Endothelial cell of umbilical vein (primary cell): ENCODE measurements around the gene EVX2. TPM values are rescaled to one million over a fixed set of nuclear protein-coding genes. Genes with fewer than 3 reads are reported as not detected.

Source experiments
- BruUV-seq: library from RNA; stranded (reverse); fragments of 400-500 nt; replicated peaks from 2 replicates; lab custom pipeline; 2021; lab: Mats Ljungman, UMichigan
- CTCF ChIA-PET: fragments of 300-600, 350-600 bp; sonication (Branson Sonifier 250); formaldehyde crosslinking; loops from one replicate; lab custom pipeline; 2021; ENCODE audit warnings: antibody characterized with exemption, inconsistent platforms; lab: Charles Lee
- POLR2A ChIA-PET: fragments of 300-600, 350-600 bp; sonication (Branson Sonifier 250); formaldehyde crosslinking; loops from one replicate; lab custom pipeline; 2021; ENCODE audit warnings: antibody characterized with exemption, inconsistent platforms; lab: Charles Lee
- DNase-seq: peaks from one replicate; pipeline ENCODE4 v3.0.0-alpha.2; 2011; ENCODE audit warnings: low read depth, low spot score
- FAIRE-seq: peaks from 2 replicates; lab custom pipeline; 2011; peaks lifted over from hg19 to GRCh38; lab: Jason Lieb, UNC
- H2AFZ ChIP-seq: 2 replicates; pipeline ENCODE4 v1.6.0; 2012; ENCODE audit warnings: low read depth, low read length, control low read depth, inconsistent platforms
- H3K27ac ChIP-seq: 2 replicates; pipeline ENCODE4 v1.5.1; 2011; ENCODE audit warnings: low read depth, mild to moderate bottlenecking, control low read depth, low read length, moderate library complexity; ENCODE audit not compliant: insufficient read depth
- H3K27me3 ChIP-seq, 2 experiments: 2 replicates each; pipeline versions ENCODE4 v1.6.0 to v1.6.1; 2011; ENCODE audit warnings: low read length in 2 of 2, mixed read lengths in 1 of 2; ENCODE audit not compliant: control insufficient read depth in 2 of 2, insufficient read depth in 2 of 2
- H3K36me3 ChIP-seq, 2 experiments: 2 replicates in 1 of 2; 3 replicates in 1 of 2; pipeline ENCODE4 v1.5.1; 2011; ENCODE audit warnings: low read length in 2 of 2, mild to moderate bottlenecking in 1 of 2, moderate library complexity in 1 of 2; ENCODE audit not compliant: control insufficient read depth in 2 of 2, insufficient read depth in 2 of 2; ENCODE audit errors: extremely low read depth in 1 of 2
- H3K4me1 ChIP-seq: 3 replicates; pipeline ENCODE4 v1.5.1; 2011; ENCODE audit warnings: mild to moderate bottlenecking, low read length; ENCODE audit not compliant: control insufficient read depth, insufficient read depth; ENCODE audit errors: extremely low read depth
- H3K4me2 ChIP-seq: 2 replicates; pipeline ENCODE4 v1.6.1; 2011; ENCODE audit warnings: low read length, control low read depth, mixed read lengths; ENCODE audit not compliant: insufficient read depth
- H3K4me3 ChIP-seq, 3 experiments: fragments of 200-600 bp in 1 of 3; sonication (generic), shearing (Covaris generic) in 1 of 3; replicated peaks in 1 of 3; 2 replicates each; pipeline ENCODE4 v1.5.1; 2011 to 2016; ENCODE audit warnings: control low read depth in 3 of 3, low read length in 3 of 3, mild to moderate bottlenecking in 2 of 3, inconsistent platforms in 1 of 3, low read depth in 1 of 3, moderate library complexity in 1 of 3; ENCODE audit not compliant: insufficient read depth in 1 of 3
- H3K79me2 ChIP-seq: 2 replicates; pipeline ENCODE4 v1.6.0; 2012; ENCODE audit warnings: low read length, inconsistent platforms; ENCODE audit not compliant: control insufficient read depth, insufficient read depth
- H3K9ac ChIP-seq: replicated peaks from 2 replicates; pipeline ENCODE3; 2011; ENCODE audit warnings: low read length, control low read depth; ENCODE audit not compliant: insufficient read depth; ENCODE audit errors: extremely low read depth
- H3K9me1 ChIP-seq: replicated peaks from 3 replicates; pipeline ENCODE4 v1.6.0; 2011; ENCODE audit warnings: mild to moderate bottlenecking, low read length; ENCODE audit not compliant: control insufficient read depth, insufficient read depth; ENCODE audit errors: extremely low read depth
- H3K9me3 ChIP-seq: replicated peaks from 2 replicates; pipeline ENCODE4 v1.5.1; 2012; ENCODE audit warnings: low read length, inconsistent platforms; ENCODE audit not compliant: control insufficient read depth, insufficient read depth
- H4K20me1 ChIP-seq: replicated peaks from 2 replicates; pipeline ENCODE3; 2011; ENCODE audit warnings: mild to moderate bottlenecking, low read length; ENCODE audit not compliant: control insufficient read depth, insufficient read depth; ENCODE audit errors: extremely low read depth
- CTCF ChIP-seq, 2 donors: IDR thresholded peaks; 1 replicate in 1 of 2; 2 replicates in 1 of 2; pipeline ENCODE4 v1.5.1; 2011; ENCODE audit warnings: low read length in 2 of 2, mild to moderate bottlenecking in 2 of 2, moderate library complexity in 2 of 2, control low read depth in 1 of 2, inconsistent platforms in 1 of 2, low read depth in 1 of 2; ENCODE audit not compliant: insufficient read depth in 1 of 2; ENCODE audit errors: extremely low read depth in 1 of 2
- EZH2 ChIP-seq: IDR thresholded peaks from 2 replicates; pipeline ENCODE4 v1.6.1; 2012; ENCODE audit warnings: borderline replicate concordance, low read depth, mild to moderate bottlenecking, moderate library complexity, low read length, inconsistent platforms; ENCODE audit not compliant: severe bottlenecking
- FOS ChIP-seq: IDR thresholded peaks from 2 replicates; pipeline ENCODE4 v1.6.1; 2011; ENCODE audit warnings: mild to moderate bottlenecking, low read length, moderate library complexity, borderline replicate concordance; ENCODE audit not compliant: insufficient read depth
- GATA2 ChIP-seq: IDR thresholded peaks from 2 replicates; pipeline ENCODE4 v1.7.0; 2011; ENCODE audit warnings: low read depth, mild to moderate bottlenecking, moderate library complexity, mixed read lengths, low read length; ENCODE audit not compliant: insufficient read length, insufficient read depth
- JUN ChIP-seq: IDR thresholded peaks from 2 replicates; pipeline ENCODE4 v1.6.1; 2011; ENCODE audit warnings: borderline replicate concordance, low read depth; ENCODE audit not compliant: insufficient read length, insufficient read depth
- MYC ChIP-seq: IDR thresholded peaks from one replicate; pipeline ENCODE4 v1.6.1; 2011; ENCODE audit warnings: mild to moderate bottlenecking, low read depth, low read length
- POLR2A ChIP-seq: IDR thresholded peaks from 2 replicates; pipeline ENCODE4 v1.6.1; 2012; ENCODE audit warnings: low read depth, mild to moderate bottlenecking, control low read depth, low read length
- POLR2AphosphoS5 ChIP-seq: IDR thresholded peaks from 2 replicates; pipeline ENCODE4 v1.6.1; 2012; ENCODE audit warnings: low read depth, mild to moderate bottlenecking, control low read depth, low read length, moderate library complexity; ENCODE audit not compliant: insufficient read depth
- dilution Hi-C: fragments of 300-500 bp; cut with MboI; formaldehyde crosslinking; loops from one replicate; pipeline ENCODE4 v1.15.0; 2019; ENCODE audit warnings: low sequenced_read_pairs; ENCODE audit not compliant: extremely low pct_ligation_motif_present
- intact Hi-C: fragments of 100-400 bp; cut with micrococcal nuclease; formaldehyde crosslinking; loops from one replicate; pipeline ENCODE4 v1.10.0; 2022
- polyA plus RNA-seq, 4 experiments: library from polyadenylated mRNA; depleted of rRNA in 3 of 4; stranded (reverse) in 3 of 4; unstranded in 1 of 4; fragments of >200 nt; gene quantifications; 2 replicates each; pipeline versions ENCODE4 v1.2.1 to v1.2.3, GENCODE V29; 2011 to 2012; ENCODE audit warnings: missing spikeins in 1 of 4
- total RNA-seq: library from RNA; stranded (reverse); gene quantifications from 2 replicates; pipeline ENCODE4 v1.2.3, GENCODE V29; 2021
- TF ChIP-seq, protein P1 (sequence below): IDR thresholded peaks from 2 replicates; pipeline ENCODE4 v1.6.1; 2011; ENCODE audit not compliant: insufficient read depth, insufficient read length

The EVX2 gene
- total and polyA plus RNA-seq, 2 donors (not counting 3 experiments of a cell fraction or from before 2014, with no cell fraction given), result not detected

- intact Hi-C loops (no loop called here), dilution Hi-C loops (no loop called here)
- H3K79me2 ChIP-seq, result no peaks in the 10 kb centered on the region
- no peak overlapping the region for H3K4me2 ChIP-seq
- no peak for FAIRE-seq
- no peaks in the 10 kb centered on the region for H3K4me1 ChIP-seq
- no peak overlapping the region for H2AFZ ChIP-seq
- TF ChIP-seq FOS, result no peak
- TF ChIP-seq, protein P1, sequence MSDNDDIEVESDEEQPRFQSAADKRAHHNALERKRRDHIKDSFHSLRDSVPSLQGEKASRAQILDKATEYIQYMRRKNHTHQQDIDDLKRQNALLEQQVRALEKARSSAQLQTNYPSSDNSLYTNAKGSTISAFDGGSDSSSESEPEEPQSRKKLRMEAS, result no peak
- TF ChIP-seq MYC, result no peak
- no peak for TF ChIP-seq POLR2AphosphoS5
- TF ChIP-seq JUN, result no peak
- H3K27me3 ChIP-seq, result peaks cover 3 to 7% of the 10 kb centered on the region in 2 experiments
- no peak for DNase-seq
- no peaks in the 10 kb centered on the region for H3K36me3 ChIP-seq
- no peaks in the 10 kb centered on the region for H3K9me1 ChIP-seq
- POLR2A ChIA-PET, result no interaction called here
- H3K9ac ChIP-seq, result no peak overlapping the region
- BruUV-seq, result no TSS peak
- H3K4me3 ChIP-seq, result no peak overlapping the region
- H3K9me3 ChIP-seq, result no peaks in the 10 kb centered on the region
- CTCF ChIA-PET, result no interaction called here
- H3K27ac ChIP-seq, result no peak overlapping the region
- no peaks in the 10 kb centered on the region for H4K20me1 ChIP-seq
Observed at GRCh38 chr2:176038694-176039093, 45.1 kb downstream of the EVX2 start.

- Histone ChIP-seq H3K4me3 (no peak overlapping the region), H3K36me3 (no peaks in the 10 kb centered on the region), H3K27ac (no peak overlapping the region), H3K4me2 (no peak overlapping the region), H3K9me1 (no peaks in the 10 kb centered on the region), H3K9me3 (no peaks in the 10 kb centered on the region), H2AFZ (no peak overlapping the region), H4K20me1 (no peaks in the 10 kb centered on the region), H3K27me3 (peaks cover 0 to 3% of the 10 kb centered on the region in 2 experiments), H3K9ac (no peak overlapping the region), H3K79me2 (no peaks in the 10 kb centered on the region), H3K4me1 (no peaks in the 10 kb centered on the region)
- intact Hi-C loops, result no loop called here
- FAIRE-seq, result no peak
- BruUV-seq, result no TSS peak
- ChIA-PET CTCF (no interaction called here), POLR2A (no interaction called here)
- no peak for DNase-seq
- TF ChIP-seq JUN (no peak), MYC (no peak), EZH2 (no peak), POLR2A (no peak), GATA2 (no peak), FOS (no peak), POLR2AphosphoS5 (no peak), CTCF (IDR thresholded peaks at IDR 0.05; ENCODE audit: extremely low read depth in 1 of 2, insufficient read depth in 1 of 2, low read depth in 1 of 2, low read length in 2 of 2) (no peak)
- TF ChIP-seq, protein P1, result no peak
- dilution Hi-C loops, result no loop called here
Observed at GRCh38 chr2:176035013-176035691, 48.6 kb downstream of the EVX2 start.
